Thyroid gland (tissue), 4 donors: Measurements from ENCODE around the gene DBF4B. TPM values are rescaled to one million over a fixed set of nuclear protein-coding genes. Genes with fewer than 3 reads are reported as not detected.
"Not testable (repeated sequence)": the region's sequence is repeated elsewhere in the genome, so short reads cannot be mapped to it uniquely, and the experiment has no call there.

Source experiments
- DNase-seq, 2 donors: peaks; one replicate each; pipeline ENCODE4 v3.0.0-alpha.2; 2019
- H3K27ac ChIP-seq, 3 donors: fragments of 200-600 bp; sonication (generic); 1 replicate in 2 of 3; 2 replicates in 1 of 3; pipeline ENCODE4 v1.5.1; 2016 to 2019; ENCODE audit warnings: mild to moderate bottlenecking in 1 of 3, moderate library complexity in 1 of 3
- H3K27me3 ChIP-seq: fragments of 200-600 bp; sonication (generic); one replicate; pipeline ENCODE4 v1.5.1; 2019
- H3K36me3 ChIP-seq, 2 donors: fragments of 200-600 bp; sonication (generic); one replicate each; pipeline ENCODE4 v1.5.1; 2016 to 2019
- H3K4me1 ChIP-seq, 2 donors: fragments of 200-600 bp; sonication (generic); one replicate each; pipeline ENCODE4 v1.5.1; 2017 to 2019
- H3K4me3 ChIP-seq, 3 donors: fragments of 200-600 bp; sonication (generic); replicated peaks in 1 of 3; 1 replicate in 2 of 3; 2 replicates in 1 of 3; pipeline ENCODE4 v1.5.1; 2016; ENCODE audit warnings: mild to moderate bottlenecking in 1 of 3
- H3K9me3 ChIP-seq: fragments of 200-600 bp; sonication (generic); one replicate; pipeline ENCODE4 v1.5.1; 2017
- POLR2A ChIP-seq, 2 donors: fragments of 450-650 bp; IDR thresholded peaks; one replicate each; pipeline ENCODE4 v1.6.1; 2017; ENCODE audit warnings: antibody characterized with exemption in 2 of 2, mild to moderate bottlenecking in 2 of 2, moderate library complexity in 1 of 2
- WGBS, 2 donors: methylation state at CpG; one replicate each; pipeline ENCODE4 v1.1.5; 2017; 5-methylcytosine and 5-hydroxymethylcytosine counted together
- intact Hi-C: fragments of 100-400 bp; cut with DNase I; formaldehyde crosslinking; loops from one replicate; pipeline ENCODE4 v1.15.1; 2023
- total RNA-seq, 4 donors: library from RNA; depleted of rRNA; stranded (reverse); fragments of >200 nt; gene quantifications; one replicate each; pipeline ENCODE4 v1.2.3, GENCODE V29; 2016
- TF ChIP-seq, protein P1 (sequence below), 6 experiments: fragments of 200-600 bp in 3 of 6; fragments of 450-650 bp in 3 of 6; sonication (generic) in 3 of 6; IDR thresholded peaks; one replicate each; pipeline ENCODE4 v1.5.1; 2016 to 2019; ENCODE audit warnings: antibody characterized with exemption in 6 of 6, mild to moderate bottlenecking in 2 of 6, inconsistent platforms in 1 of 6, moderate library complexity in 1 of 6

DBF4B gene
- total RNA-seq, 4 donors from 2014 or later: 2.4 to 8.0 (median 5.1) TPM

DNA sequence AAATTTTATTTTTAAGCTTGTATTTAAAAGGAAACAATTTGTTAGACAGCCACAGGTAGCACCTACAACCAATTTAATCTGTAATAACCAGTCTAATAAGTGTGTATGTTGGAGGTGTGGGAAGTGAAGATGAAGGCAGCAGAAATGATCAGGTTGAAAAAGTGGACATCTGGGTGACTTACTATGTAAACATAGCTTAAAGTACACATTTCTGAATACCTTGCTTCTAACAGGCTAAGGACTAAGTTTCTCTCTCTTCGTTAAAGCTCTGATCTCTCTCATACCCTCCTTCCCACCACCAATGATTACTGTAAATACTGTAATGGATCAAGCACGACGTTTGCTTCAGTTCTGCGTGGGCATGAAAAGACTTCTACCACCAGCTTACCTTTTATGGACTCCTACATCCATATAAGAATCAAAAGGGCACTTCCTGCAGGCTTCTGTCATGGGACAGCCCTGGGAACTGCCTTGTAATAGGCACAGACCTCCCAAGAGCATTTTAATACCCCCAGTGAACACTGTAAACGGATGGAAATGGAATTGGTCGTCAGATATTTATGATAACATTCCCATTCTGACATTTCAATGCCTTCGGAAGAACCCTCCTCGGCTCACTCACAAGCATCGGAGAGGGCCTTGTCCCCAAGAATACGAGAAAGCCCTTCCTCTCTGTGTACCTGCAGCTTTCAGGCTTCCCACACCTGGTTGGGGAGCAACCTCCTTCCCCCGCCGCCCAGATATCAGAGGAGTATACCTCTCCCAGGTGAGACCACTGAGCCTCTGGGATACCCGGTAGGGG lies 19.6 kb upstream of the DBF4B start:
- Histone ChIP-seq H3K36me3 (no peaks in the 10 kb centered on the region), H3K9me3 (no peaks in the 10 kb centered on the region), H3K27me3 (no peaks in the 10 kb centered on the region), H3K27ac (peak overlapping the region; percentile 19 to 84 (median 84)), H3K4me1 (peaks cover 9 to 16% of the 10 kb centered on the region in 2 donors), H3K4me3 (peak overlapping the region; percentile 12 to 76 (median 72))
- 4 to 6% methylated on average over 11 to 13 of the region's 13 CpGs for WGBS, 2 donors
- intact Hi-C loops: no loop called here
- DNase-seq: no peak
- TF ChIP-seq, protein P1, sequence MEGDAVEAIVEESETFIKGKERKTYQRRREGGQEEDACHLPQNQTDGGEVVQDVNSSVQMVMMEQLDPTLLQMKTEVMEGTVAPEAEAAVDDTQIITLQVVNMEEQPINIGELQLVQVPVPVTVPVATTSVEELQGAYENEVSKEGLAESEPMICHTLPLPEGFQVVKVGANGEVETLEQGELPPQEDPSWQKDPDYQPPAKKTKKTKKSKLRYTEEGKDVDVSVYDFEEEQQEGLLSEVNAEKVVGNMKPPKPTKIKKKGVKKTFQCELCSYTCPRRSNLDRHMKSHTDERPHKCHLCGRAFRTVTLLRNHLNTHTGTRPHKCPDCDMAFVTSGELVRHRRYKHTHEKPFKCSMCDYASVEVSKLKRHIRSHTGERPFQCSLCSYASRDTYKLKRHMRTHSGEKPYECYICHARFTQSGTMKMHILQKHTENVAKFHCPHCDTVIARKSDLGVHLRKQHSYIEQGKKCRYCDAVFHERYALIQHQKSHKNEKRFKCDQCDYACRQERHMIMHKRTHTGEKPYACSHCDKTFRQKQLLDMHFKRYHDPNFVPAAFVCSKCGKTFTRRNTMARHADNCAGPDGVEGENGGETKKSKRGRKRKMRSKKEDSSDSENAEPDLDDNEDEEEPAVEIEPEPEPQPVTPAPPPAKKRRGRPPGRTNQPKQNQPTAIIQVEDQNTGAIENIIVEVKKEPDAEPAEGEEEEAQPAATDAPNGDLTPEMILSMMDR (IDR thresholded peaks at IDR 0.05): no peak
- TF ChIP-seq POLR2A (IDR thresholded peaks at IDR 0.05): no peak

DNA sequence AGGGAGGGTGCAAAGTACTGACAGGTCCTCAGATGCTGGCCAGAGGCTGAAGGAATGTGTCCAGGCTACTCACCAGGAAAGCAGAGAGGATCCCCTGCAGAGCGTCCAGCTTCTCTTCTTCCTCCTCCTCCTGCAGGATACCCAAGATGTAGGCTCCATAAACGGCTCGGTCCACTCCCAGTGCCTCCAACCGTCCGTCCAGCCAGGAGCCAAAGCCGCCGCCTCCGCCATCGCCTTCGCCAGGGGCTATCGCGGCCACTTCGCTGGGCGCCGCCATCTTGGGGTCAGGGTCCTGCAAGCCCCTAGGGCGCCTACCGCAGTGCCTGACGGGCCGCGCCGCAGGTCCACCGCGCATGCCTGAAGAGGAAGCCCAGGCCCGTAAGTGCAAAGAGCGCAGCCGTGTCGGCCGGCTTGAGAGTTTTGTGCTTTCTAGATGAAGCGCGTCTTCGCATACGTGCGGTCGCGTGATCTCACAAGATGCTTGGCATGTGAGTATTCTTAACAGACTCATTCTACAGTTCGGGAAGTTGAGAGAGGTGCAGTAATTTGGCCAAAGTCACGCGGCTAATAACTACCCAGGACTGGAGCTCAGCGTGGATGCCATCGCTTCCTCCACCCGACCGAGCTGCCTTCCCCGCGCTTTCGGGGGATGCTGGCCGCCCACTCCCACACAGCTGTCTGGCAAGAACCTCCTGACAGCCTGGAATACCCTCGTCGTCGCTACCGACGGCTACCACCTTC lies 18.8 kb upstream of the DBF4B start, which contains the start of gene CCDC43:
CCDC43 (minus strand) TSS at position 300 of the 741 bp plus-strand sequence; CDS start at position 277, 23 bp downstream.
- Histone ChIP-seq H3K4me3 (peak within 1 kb of the TSS; percentile 12 to 76 (median 72)), H3K36me3 (no peaks in the 10 kb centered on the region), H3K4me1 (peaks cover 9 to 16% of the 10 kb centered on the region in 2 donors), H3K27ac (peak within 1 kb of the TSS; percentile 24 to 84 (median 84)), H3K27me3 (no peaks in the 10 kb centered on the region), H3K9me3 (no peaks in the 10 kb centered on the region)
- peak; percentile 91 to 92 for DNase-seq
- intact Hi-C loops: no loop called here
- TF ChIP-seq, protein P1 (IDR thresholded peaks at IDR 0.05): no peak
- peak in 1 of 2 donors; percentile 82 for TF ChIP-seq POLR2A (IDR thresholded peaks at IDR 0.05)
- WGBS, 2 donors: 1 to 3% methylated on average over 16 to 28 of the region's 51 CpGs

DNA sequence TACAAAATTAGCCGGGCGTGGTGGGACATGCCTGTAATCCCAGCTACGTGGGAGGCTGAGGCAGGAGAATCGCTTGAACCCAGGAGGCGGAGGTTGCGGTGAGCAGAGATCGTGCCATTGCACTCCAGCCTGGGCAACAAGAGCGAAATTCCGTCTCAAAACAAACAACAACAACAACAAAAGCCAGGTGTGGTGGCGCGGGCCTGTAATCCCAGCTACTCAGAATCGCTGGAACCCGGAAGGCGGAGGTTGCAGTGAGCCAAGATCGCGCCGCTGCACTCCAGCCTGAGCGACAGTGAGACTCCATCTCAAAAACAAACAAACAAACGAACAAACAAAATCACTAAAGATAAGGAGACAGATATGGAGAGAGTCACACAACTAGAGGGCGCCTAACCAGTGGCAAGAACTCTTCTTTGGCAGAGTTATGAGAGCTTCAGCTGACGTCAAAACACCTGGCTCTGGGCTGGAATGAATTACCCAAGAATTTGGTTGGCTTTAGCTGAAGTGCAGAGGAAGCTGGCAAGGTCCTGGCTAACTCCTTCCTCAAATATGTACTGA lies 17.6 kb upstream of the DBF4B start:
- H3K4me3 ChIP-seq, intact Hi-C loops, H3K9me3 ChIP-seq, H3K36me3 ChIP-seq, H3K27me3 ChIP-seq: not testable (repeated sequence)
- WGBS, 2 donors: 75 to 77% methylated on average over 21 of the region's 21 CpGs
- TF ChIP-seq, protein P1 (IDR thresholded peaks at IDR 0.05): peak in 2 of 6 experiments; percentile 15 to 31
- Histone ChIP-seq H3K4me1 (peaks cover 9 to 16% of the 10 kb centered on the region in 2 donors), H3K27ac (peak overlapping the region in 2 of 3 donors; percentile 24 to 84)
- DNase-seq: peak; percentile 64

DNA sequence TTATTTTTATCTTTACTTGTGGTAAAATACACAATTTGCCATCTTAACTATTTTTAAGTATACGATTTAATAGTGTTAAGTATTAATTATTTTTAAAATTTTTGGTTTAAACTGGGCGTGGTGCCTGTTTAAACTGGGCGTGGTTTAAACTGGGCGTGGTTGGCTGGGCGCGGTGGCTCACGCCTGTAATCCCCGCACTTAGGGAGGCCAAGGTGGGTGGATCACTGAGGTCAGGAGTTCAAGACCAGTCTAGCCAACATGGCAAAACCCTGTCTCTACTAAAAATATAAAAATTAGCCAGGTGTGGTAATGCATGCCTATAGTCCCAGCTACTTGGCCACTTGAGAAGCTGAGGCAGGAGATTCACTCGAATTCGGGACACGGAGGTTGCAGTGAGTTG lies 14.9 kb upstream of the DBF4B start:
- H3K4me3 ChIP-seq: no peak overlapping the region
- no peaks in the 10 kb centered on the region for H3K36me3 ChIP-seq
- no peaks in the 10 kb centered on the region for H3K9me3 ChIP-seq
- 82 to 84% methylated on average over 11 of the region's 11 CpGs for WGBS, 2 donors
- DNase-seq: no peak
- TF ChIP-seq, protein P1 (IDR thresholded peaks at IDR 0.05): no peak
- TF ChIP-seq POLR2A (IDR thresholded peaks at IDR 0.05): no peak
- intact Hi-C loops: no loop called here
- no peaks in the 10 kb centered on the region for H3K27me3 ChIP-seq
- no peak overlapping the region for H3K27ac ChIP-seq
- peaks cover 6 to 12% of the 10 kb centered on the region in 2 donors for H3K4me1 ChIP-seq

GRCh38 chr17:44700288-44700687 lies 8.2 kb upstream of the DBF4B start:
- 85 to 87% methylated on average over 10 of the region's 10 CpGs for WGBS, 2 donors
- intact Hi-C loops, H3K4me3 ChIP-seq, H3K9me3 ChIP-seq, H3K4me1 ChIP-seq, H3K27ac ChIP-seq, DNase-seq, H3K27me3 ChIP-seq, H3K36me3 ChIP-seq: not testable (repeated sequence)
